SKM-1 treated with dmso at 0.1 percent for 144 hours (cell line): ENCODE data around the gene INKA2.

Experiments used
- DNase-seq: peaks from one replicate; lab custom pipeline; 2025; ENCODE audit not compliant: unreplicated experiment; lab: John Stamatoyannopoulos, UW

Gene INKA2

GRCh38 chr1:111704776-111705175 lies 34.4 kb downstream of the INKA2 start:
- no peak for DNase-seq

GRCh38 chr1:111704240-111704639 lies 35.0 kb downstream of the INKA2 start:
- DNase-seq = no peak

GRCh38 chr1:111702504-111703050 lies 36.6 kb downstream of the INKA2 start:
- no peak for DNase-seq

- no peak for DNase-seq
Measured at GRCh38 chr1:111699268-111699667, 39.9 kb downstream of the INKA2 start.

- DNase-seq = no peak
Measured at GRCh38 chr1:111696330-111696729, 42.9 kb downstream of the INKA2 start.

GRCh38 chr1:111695801-111696200 lies 43.4 kb downstream of the INKA2 start:
- no peak for DNase-seq

GRCh38 chr1:111691886-111692285 lies 47.3 kb downstream of the INKA2 start:
- DNase-seq = no peak

- no peak for DNase-seq
Measured at GRCh38 chr1:111690306-111690617, 48.9 kb downstream of the INKA2 start.
